ENCODE data around the gene GMEB1. TPM values are rescaled to one million over a fixed set of nuclear protein-coding genes. Genes with fewer than 3 reads are reported as not detected.
"Not testable (repeated sequence)": the region's sequence is repeated elsewhere in the genome, so short reads cannot be mapped to it uniquely, and the experiment has no call there.

The GMEB1 gene
- total and polyA plus RNA-seq, 2 experiments from 2014 or later = 7.6 to 9.2 TPM

DNA sequence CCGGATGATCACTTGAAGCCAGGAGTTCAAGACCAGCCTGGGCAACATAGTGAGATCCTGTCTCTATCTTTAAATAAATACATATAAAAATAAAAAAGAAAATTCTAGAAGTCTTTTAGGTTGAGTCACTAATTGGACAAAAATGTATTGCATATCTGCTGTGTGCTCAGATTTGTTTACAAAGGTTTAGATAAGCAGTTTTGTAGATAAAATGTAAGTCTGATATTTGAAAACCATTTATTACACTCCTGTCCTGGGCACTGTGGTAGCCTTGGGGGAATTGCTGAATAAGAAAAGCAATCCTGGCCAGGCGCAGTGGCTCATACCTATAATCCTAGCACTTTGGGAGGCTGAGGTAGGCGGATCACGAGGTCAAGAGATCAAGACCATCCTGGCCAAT lies 11.6 kb downstream of the GMEB1 start:
- Histone ChIP-seq H2AFZ (no peak overlapping the region), H3K27ac (no peak overlapping the region), H3K4me3 (no peak overlapping the region), H3K79me2 (peaks cover 32% of the 10 kb centered on the region), H3K4me2 (no peak overlapping the region), H3K36me3 (replicated peaks; ENCODE audit: insufficient read depth, low read depth) (no peaks in the 10 kb centered on the region), H4K20me1 (ENCODE audit: insufficient read depth, poor library complexity, severe bottlenecking) (no peaks in the 10 kb centered on the region), H3K9me3 (ENCODE audit: low read depth) (no peaks in the 10 kb centered on the region), H3K27me3 (no peaks in the 10 kb centered on the region), H3K4me1 (ENCODE audit: insufficient read depth) (no peaks in the 10 kb centered on the region), H3K9me2 (replicated peaks; ENCODE audit: insufficient read depth) (no peaks in the 10 kb centered on the region)
- WGBS (ENCODE audit: low lambda C conversion rate, missing lambda C conversion rate) = 77% methylated on average over 4 of the region's 4 CpGs
- no peak for DNase-seq (ENCODE audit: low spot score)
- TF ChIP-seq EZH2 (IDR thresholded peaks at IDR 0.05; ENCODE audit: borderline replicate concordance) (no peak), CTCF (IDR thresholded peaks at IDR 0.05; ENCODE audit: poor library complexity) (no peak), EZH2phosphoT487 (IDR thresholded peaks at IDR 0.05; ENCODE audit: low read depth, severe bottlenecking, unreplicated experiment) (no peak)

GRCh38 chr1:28682840-28683239 lies 14.3 kb downstream of the GMEB1 start:
- H3K36me3 ChIP-seq (replicated peaks; ENCODE audit: insufficient read depth, low read depth) = no peaks in the 10 kb centered on the region
- H3K27me3 ChIP-seq = no peaks in the 10 kb centered on the region
- no peaks in the 10 kb centered on the region for H4K20me1 ChIP-seq (ENCODE audit: insufficient read depth, poor library complexity, severe bottlenecking)
- H3K27ac ChIP-seq = no peak overlapping the region
- no peaks in the 10 kb centered on the region for H3K9me2 ChIP-seq (replicated peaks; ENCODE audit: insufficient read depth)
- no peak overlapping the region for H3K4me3 ChIP-seq
- WGBS (ENCODE audit: low lambda C conversion rate, missing lambda C conversion rate) = 85% methylated on average over 6 of the region's 6 CpGs
- DNase-seq (ENCODE audit: low spot score) = no peak
- H2AFZ ChIP-seq = no peak overlapping the region
- peaks cover 14% of the 10 kb centered on the region for H3K79me2 ChIP-seq
- no peak overlapping the region for H3K4me2 ChIP-seq
- H3K9me3 ChIP-seq (ENCODE audit: low read depth) = no peaks in the 10 kb centered on the region
- H3K4me1 ChIP-seq (ENCODE audit: insufficient read depth) = no peaks in the 10 kb centered on the region
- TF ChIP-seq EZH2phosphoT487 (IDR thresholded peaks at IDR 0.05; ENCODE audit: low read depth, severe bottlenecking, unreplicated experiment) (no peak), CTCF (IDR thresholded peaks at IDR 0.05; ENCODE audit: poor library complexity) (no peak), EZH2 (IDR thresholded peaks at IDR 0.05; ENCODE audit: borderline replicate concordance) (no peak)

GRCh38 chr1:28684937-28685336 lies 16.4 kb downstream of the GMEB1 start:
- Histone ChIP-seq H3K36me3 (replicated peaks; ENCODE audit: insufficient read depth, low read depth) (no peaks in the 10 kb centered on the region), H3K4me2 (no peak overlapping the region), H3K4me1 (ENCODE audit: insufficient read depth) (no peaks in the 10 kb centered on the region), H4K20me1 (ENCODE audit: insufficient read depth, poor library complexity, severe bottlenecking) (no peaks in the 10 kb centered on the region), H3K27ac (no peak overlapping the region), H3K79me2 (peaks cover 11% of the 10 kb centered on the region), H3K9me2 (replicated peaks; ENCODE audit: insufficient read depth) (no peaks in the 10 kb centered on the region), H3K27me3 (no peaks in the 10 kb centered on the region), H3K9me3 (ENCODE audit: low read depth) (no peaks in the 10 kb centered on the region), H3K4me3 (no peak overlapping the region), H2AFZ (no peak overlapping the region)
- WGBS (ENCODE audit: low lambda C conversion rate, missing lambda C conversion rate) = 79% methylated on average over 4 of the region's 4 CpGs
- TF ChIP-seq EZH2 (IDR thresholded peaks at IDR 0.05; ENCODE audit: borderline replicate concordance) = no peak
- TF ChIP-seq CTCF (IDR thresholded peaks at IDR 0.05; ENCODE audit: poor library complexity) = no peak
- no peak for TF ChIP-seq EZH2phosphoT487 (IDR thresholded peaks at IDR 0.05; ENCODE audit: low read depth, severe bottlenecking, unreplicated experiment)
- no peak for DNase-seq (ENCODE audit: low spot score)

GRCh38 chr1:28691627-28692026 lies 23.0 kb downstream of the GMEB1 start:
- 100% methylated on average over 1 of the region's 1 CpG for WGBS (ENCODE audit: low lambda C conversion rate, missing lambda C conversion rate)
- not testable (repeated sequence) for DNase-seq (ENCODE audit: low spot score); H2AFZ ChIP-seq; H3K27me3 ChIP-seq; H3K9me2 ChIP-seq (replicated peaks; ENCODE audit: insufficient read depth); H4K20me1 ChIP-seq (ENCODE audit: insufficient read depth, poor library complexity, severe bottlenecking); H3K4me2 ChIP-seq; H3K79me2 ChIP-seq; H3K4me3 ChIP-seq; H3K9me3 ChIP-seq (ENCODE audit: low read depth); H3K27ac ChIP-seq; H3K4me1 ChIP-seq (ENCODE audit: insufficient read depth); H3K36me3 ChIP-seq (replicated peaks; ENCODE audit: insufficient read depth, low read depth)

All from hepatocyte (in vitro differentiated cells).